Measurements from ENCODE around the gene TCEA3. TPM values are rescaled to one million over a fixed set of nuclear protein-coding genes. Genes with fewer than 3 reads are reported as not detected.

The TCEA3 gene
- total and polyA plus RNA-seq, 3 donors from 2014 or later: 10.8 to 14.7 (median 12.6) TPM

GRCh38 chr1:23462766-23463165 is 38.2 kb upstream of the TCEA3 start:
- TF ChIP-seq CTCF (IDR thresholded peaks at IDR 0.05) (no peak), POLR2A (IDR thresholded peaks at IDR 0.05) (no peak)
- DNase-seq: no peak
- no peaks in the 10 kb centered on the region for H3K9me3 ChIP-seq
- H3K4me1 ChIP-seq: no peaks in the 10 kb centered on the region
- no peaks in the 10 kb centered on the region for H3K27me3 ChIP-seq
- no peak overlapping the region for H3K4me3 ChIP-seq
- H3K36me3 ChIP-seq (ENCODE audit: low read depth, missing control alignments): no peaks in the 10 kb centered on the region
- WGBS, 2 donors: 95% methylated on average over 2 of the region's 2 CpGs
- H3K27ac ChIP-seq: no peak overlapping the region
- intact Hi-C loops (cut with DNase I; ENCODE audit: low total_unique reads): no loop called here

DNA sequence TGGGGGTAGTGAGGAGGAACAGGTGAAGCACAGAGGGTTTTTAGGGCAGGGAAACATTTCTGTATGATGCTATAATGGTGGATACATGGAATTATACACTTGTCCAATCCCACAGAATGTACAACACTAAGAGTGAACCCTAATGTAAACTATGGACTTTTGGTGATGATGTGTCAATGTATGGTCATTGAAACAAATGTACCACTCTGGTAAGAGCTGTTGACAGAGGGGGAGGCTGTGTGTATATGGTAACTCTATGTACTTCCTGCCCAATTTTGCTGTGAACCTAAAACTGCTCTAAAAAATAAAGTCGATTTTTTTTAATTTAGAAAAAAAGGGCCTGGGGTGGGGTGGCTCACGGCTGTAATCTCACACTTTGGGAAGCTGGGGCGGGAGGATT is 36.5 kb upstream of the TCEA3 start:
- Histone ChIP-seq H3K4me1 (no peaks in the 10 kb centered on the region), H3K4me3 (no peak overlapping the region), H3K9me3 (no peaks in the 10 kb centered on the region), H3K36me3 (ENCODE audit: low read depth, missing control alignments) (no peaks in the 10 kb centered on the region), H3K27ac (no peak overlapping the region), H3K27me3 (no peaks in the 10 kb centered on the region)
- WGBS, 2 donors: 84 to 86% methylated on average over 3 of the region's 3 CpGs
- no peak for DNase-seq
- intact Hi-C loops (cut with DNase I; ENCODE audit: low total_unique reads): no loop called here
- TF ChIP-seq CTCF (IDR thresholded peaks at IDR 0.05) (no peak), POLR2A (IDR thresholded peaks at IDR 0.05) (no peak)

GRCh38 chr1:23460519-23460918 is 36.0 kb upstream of the TCEA3 start:
- TF ChIP-seq POLR2A (IDR thresholded peaks at IDR 0.05): no peak
- TF ChIP-seq CTCF (IDR thresholded peaks at IDR 0.05): no peak
- no peaks in the 10 kb centered on the region for H3K4me1 ChIP-seq
- H3K27me3 ChIP-seq: no peaks in the 10 kb centered on the region
- no peak overlapping the region for H3K4me3 ChIP-seq
- DNase-seq: no peak
- intact Hi-C loops (cut with DNase I; ENCODE audit: low total_unique reads): no loop called here
- WGBS, 2 donors: 86 to 95% methylated on average over 4 of the region's 4 CpGs
- no peaks in the 10 kb centered on the region for H3K36me3 ChIP-seq (ENCODE audit: low read depth, missing control alignments)
- H3K27ac ChIP-seq: no peak overlapping the region
- no peaks in the 10 kb centered on the region for H3K9me3 ChIP-seq

- 73 to 76% methylated on average over 2 of the region's 2 CpGs for WGBS, 2 donors
- H3K27me3 ChIP-seq: no peaks in the 10 kb centered on the region
- H3K4me3 ChIP-seq: no peak overlapping the region
- no peaks in the 10 kb centered on the region for H3K36me3 ChIP-seq (ENCODE audit: low read depth, missing control alignments)
- no peak overlapping the region for H3K27ac ChIP-seq
- intact Hi-C loops (cut with DNase I; ENCODE audit: low total_unique reads): no loop called here
- no peaks in the 10 kb centered on the region for H3K4me1 ChIP-seq
- no peaks in the 10 kb centered on the region for H3K9me3 ChIP-seq
- no peak for DNase-seq
- TF ChIP-seq POLR2A (IDR thresholded peaks at IDR 0.05) (no peak), CTCF (IDR thresholded peaks at IDR 0.05) (no peak)
These were observed 34.8 kb upstream of the TCEA3 start for GRCh38 chr1:23459338-23459757.

GRCh38 chr1:23456226-23456625 is 31.7 kb upstream of the TCEA3 start:
- H3K27me3 ChIP-seq: no peaks in the 10 kb centered on the region
- intact Hi-C loops (cut with DNase I; ENCODE audit: low total_unique reads): no loop called here

More at GRCh38 chr1:23456226-23456625, 31.7 kb upstream of the TCEA3 start:
- H3K27ac ChIP-seq: no peak overlapping the region
- no peaks in the 10 kb centered on the region for H3K9me3 ChIP-seq
- TF ChIP-seq CTCF (IDR thresholded peaks at IDR 0.05) (no peak), POLR2A (IDR thresholded peaks at IDR 0.05) (no peak)
- H3K36me3 ChIP-seq (ENCODE audit: low read depth, missing control alignments): no peaks in the 10 kb centered on the region
- H3K4me1 ChIP-seq: no peaks in the 10 kb centered on the region
- no peak overlapping the region for H3K4me3 ChIP-seq
- DNase-seq: no peak
- 80 to 85% methylated on average over 5 of the region's 5 CpGs for WGBS, 2 donors

Data from testis (tissue), 3 donors.